NK-92 treated with Interleukin-12 subunit alpha and Interleukin-12 subunit beta, amount 100 ng/mL, for 24 hours (cell line): ENCODE data around the gene IDUA.

Source experiments
- DNase-seq: peaks from one replicate; lab custom pipeline; 2025; lab: John Stamatoyannopoulos, UW

Gene IDUA

DNA sequence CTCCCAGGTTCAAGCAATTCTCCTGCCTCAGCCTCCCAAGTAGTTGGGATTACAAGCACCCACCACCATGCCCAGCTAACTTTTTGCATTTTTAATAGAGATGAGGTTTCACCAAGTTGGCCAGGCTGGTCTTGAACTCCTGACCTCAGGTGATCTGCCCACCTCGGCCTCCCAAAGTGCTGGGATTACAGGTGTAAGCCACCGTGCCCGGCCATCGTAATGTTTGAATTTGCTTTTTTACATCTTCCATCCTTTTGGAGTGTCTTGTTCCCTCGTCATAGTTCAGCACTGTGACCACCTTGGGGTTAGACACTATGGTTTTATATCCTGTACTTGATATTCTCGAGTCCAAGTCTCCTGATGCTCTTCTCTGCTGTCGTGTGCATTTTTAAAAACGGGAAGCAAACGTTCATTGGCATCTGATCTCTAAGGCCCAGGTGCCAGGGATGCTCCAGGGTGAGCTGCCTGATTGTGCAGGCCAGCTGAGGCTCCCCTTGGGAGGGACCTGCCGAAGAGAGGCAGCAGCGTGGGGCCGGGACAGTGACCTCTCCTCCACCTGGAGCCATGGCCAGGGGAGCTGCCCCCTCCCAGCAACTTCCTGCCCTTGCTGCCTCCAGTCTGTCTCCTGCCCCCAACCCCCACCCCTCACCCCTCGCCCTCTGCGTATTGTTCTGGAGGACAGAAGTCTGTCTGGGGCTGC, 30.2 kb upstream of the IDUA start:
- DNase-seq: no peak

- DNase-seq: no peak
These were observed 29.6 kb upstream of the IDUA start for GRCh38 chr4:957231-957580.

- no peak for DNase-seq
These were observed 29.1 kb upstream of the IDUA start for GRCh38 chr4:957581-958313.

- DNase-seq: no peak
These were observed 28.6 kb upstream of the IDUA start for GRCh38 chr4:958314-958665.

GRCh38 chr4:958696-959337, 28.0 kb upstream of the IDUA start:
- no peak for DNase-seq

GRCh38 chr4:959338-960139, 27.3 kb upstream of the IDUA start:
- DNase-seq: no peak

DNA sequence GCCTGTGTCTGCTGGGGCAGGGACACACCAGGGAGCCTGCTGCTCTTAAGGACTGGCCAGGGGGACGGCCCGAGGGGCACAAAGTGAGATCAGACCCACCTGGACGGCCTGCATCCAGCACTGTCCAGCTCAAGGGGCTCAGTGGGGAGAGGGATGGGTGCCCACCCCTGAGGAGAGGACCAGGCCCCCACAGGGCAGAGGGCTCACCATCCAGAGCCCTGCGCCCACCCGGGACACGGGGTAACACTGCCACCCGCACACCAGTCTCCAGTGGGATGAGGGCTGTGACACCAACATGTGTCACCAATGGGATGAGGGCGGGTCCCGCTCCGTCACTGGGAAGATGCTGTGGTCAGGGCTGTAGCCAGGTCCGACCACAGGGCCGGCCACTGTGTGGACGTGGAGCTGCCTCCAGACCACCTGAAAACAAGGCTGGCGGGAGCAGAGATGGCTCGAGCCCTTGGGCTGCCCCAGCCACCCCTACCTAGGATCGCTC, 26.7 kb upstream of the IDUA start:
- DNase-seq: no peak

GRCh38 chr4:960636-961350, 26.1 kb upstream of the IDUA start:
- no peak for DNase-seq

DNA sequence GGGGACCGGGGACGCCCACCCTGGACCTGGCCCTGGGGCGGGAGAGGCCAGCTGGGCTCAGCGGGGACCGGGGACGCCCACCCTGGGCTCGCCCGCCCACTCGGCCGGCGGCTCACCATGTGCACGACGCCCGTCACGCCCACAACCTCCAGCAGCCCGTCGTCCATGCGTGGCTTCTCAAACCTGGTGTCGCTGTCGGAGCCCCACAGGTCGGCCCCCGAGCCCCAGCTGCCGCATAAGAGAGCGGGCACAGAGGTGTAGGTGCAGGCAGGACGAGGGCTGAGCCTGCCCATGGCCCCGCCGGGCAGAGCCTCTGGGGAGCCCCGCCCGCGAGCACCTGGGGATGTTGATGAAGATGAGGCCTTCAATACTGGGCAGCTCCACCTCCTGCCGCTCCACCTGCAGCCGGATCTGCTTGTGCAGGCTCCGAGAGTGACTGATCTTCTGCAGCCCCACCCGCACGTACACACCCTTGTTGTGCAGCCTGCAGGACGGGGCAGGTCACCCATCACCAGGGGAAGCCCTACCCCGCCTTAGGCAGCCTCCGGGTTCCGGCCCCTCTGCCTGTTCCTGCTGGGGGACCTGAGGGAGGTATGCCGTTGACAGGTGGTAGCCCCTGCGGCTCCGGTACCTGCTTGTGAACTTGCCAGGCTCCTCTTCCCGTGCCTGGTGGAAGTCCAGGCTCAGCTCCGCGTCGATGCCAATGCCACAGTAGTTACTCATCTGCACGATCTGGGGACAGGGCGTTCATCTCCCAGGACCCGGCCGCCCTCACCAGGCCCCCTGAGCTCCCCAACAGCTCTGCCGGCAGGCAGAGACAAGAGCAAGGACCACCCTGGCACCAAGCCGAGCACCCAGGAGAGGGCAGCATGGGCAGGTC, 25.3 kb upstream of the IDUA start:
- no peak for DNase-seq

DNA sequence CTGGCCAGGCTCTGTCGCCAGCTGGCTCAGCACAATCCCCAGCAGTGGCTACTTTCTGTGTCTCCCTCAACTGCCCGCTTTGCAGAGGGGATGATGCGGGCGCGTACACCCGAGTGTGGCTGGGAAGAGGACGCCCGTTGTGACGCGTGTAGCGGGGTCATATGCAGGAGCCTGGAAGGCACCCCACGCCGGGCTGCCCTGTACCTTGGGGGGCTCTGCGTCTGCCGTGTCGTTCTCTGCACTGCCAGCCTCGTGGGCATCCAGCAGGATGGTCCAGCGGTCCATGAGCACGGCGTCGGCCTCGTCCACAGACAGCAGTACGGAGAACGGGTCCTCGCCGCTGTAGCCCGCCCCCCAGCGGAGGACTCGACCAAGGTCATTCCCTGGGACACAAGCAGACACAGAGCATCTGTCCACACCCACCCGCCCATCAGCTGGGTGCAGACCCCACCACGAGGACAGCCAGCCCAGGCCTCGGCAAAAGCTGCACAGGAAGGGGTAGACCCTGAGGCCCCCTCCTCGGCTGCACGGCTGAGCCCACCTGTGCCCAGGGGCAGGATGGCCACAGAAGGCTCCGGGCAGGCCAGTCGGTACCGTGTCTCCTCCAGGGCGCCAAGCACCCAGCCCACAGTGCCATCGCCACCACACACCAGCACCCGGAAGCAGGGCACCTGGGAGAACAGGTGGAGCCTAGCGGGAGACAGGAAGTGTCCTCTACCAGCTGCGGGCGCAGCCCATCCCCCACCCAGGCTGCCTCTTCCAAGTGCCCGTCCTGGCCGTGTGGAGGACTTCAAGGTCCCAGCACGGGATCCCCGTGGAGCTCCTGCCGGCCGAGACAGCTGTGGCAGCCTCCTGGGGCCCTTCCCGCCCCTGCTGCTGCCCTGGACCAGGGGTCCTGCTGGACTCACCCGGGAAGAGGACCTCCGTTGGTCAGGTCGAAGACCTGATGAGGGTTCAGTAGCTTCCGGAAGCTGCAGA, 24.3 kb upstream of the IDUA start:
- DNase-seq: no peak

DNA sequence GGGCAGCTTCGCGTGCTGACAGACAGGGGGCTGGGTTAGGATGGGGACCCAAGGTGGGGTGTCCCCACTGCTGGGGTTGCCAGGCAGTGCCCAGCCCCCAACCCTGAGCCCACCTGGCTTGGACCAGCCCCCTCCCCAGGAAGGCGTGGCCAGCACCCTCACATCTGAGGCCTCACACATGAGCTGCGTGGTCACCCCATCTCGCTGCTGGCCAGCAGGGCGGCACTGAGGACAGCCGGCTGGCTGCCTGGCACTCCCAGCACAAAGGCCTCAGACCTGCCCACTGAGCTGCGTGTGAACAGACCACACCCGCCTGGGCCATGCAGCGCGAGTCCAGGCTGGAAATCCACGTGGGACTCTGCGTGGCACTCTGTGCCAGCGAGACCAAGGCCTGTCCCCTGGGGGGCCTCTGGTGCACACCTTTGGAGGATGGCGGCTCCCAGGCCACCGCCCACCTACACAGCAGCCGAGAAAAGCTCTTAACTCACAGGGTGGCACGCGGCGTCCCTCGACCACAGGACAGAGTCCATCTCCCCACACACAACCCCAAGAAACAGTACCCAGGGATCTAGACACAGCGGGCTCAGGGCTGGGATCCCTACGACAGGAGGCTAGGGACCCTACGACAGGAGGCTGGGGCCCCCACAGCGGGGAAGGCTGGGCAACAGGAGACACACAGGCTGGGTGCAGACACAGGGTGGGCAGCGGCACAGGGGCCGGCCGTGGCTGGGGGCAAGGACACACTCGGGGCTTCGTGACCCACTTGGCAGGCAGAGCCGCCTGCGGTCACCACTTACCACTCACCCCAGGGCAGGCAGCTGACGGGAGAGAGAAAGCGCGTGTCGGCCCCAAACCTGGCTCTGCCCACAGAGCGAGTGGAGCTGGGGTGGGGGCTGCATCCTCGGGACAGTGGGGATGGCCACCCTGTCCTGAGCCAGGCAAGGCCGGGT, 23.3 kb upstream of the IDUA start:
- no peak for DNase-seq

GRCh38 chr4:964346-965025, 22.4 kb upstream of the IDUA start:
- no peak for DNase-seq

GRCh38 chr4:965048-965765, 21.6 kb upstream of the IDUA start:
- no peak for DNase-seq

- no peak for DNase-seq
These were observed 21.1 kb upstream of the IDUA start for GRCh38 chr4:965766-966134.

- DNase-seq: no peak
These were observed 20.4 kb upstream of the IDUA start for GRCh38 chr4:966266-967112.
